HG02885 (cell line): ENCODE data around the gene IGDCC3.
"Not testable (repeated sequence)": the region's sequence is repeated elsewhere in the genome, so short reads cannot be mapped to it uniquely, and the experiment has no call there.

Experiments
- ATAC-seq: cut with Tn5 transposase; IDR thresholded peaks from one replicate; pipeline ENCODE4 v1.9.1; 2021; ENCODE audit warnings: mild to moderate bottlenecking; ENCODE audit not compliant: unreplicated experiment, poor library complexity

Gene IGDCC3

DNA sequence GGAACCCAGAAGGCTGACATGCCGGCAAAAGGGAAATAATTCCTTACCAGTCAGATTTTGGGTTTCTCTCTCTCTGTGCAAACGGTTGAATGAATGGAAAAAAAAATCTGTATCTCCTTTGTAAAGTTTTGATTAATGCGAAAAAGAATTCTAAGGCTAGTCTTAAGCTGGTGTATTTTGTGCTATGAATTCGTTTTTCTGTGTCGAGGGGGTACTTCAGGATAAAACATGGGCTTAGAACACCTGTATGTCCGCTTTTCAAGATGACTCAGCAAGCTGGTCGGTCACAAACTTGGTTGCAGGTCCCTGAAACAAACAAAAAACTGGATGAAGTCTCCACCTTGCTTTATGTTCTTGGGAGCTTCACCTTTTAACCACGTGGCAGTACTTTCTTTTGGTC is 28.5 kb downstream of the IGDCC3 start:
- no peak for ATAC-seq

DNA sequence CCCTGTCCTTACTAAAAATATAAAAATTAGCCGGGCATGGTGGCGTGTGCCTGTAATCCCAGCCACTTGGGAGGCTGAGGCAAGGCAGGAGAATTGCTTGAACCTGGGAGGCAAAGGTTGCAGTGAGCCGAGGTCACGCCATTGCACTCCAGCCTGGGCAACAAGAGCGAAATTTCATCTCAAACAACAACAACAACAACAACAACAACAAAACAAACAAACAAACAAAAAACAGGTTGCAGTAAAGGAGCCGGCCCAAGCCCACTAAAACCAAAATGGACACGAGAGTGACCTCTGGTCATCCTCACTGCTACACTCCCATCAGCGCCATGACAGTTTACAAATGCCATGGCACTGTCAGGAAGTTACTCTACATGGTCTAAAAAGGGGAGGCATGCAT is 30.0 kb downstream of the IGDCC3 start:
- ATAC-seq: not testable (repeated sequence)

GRCh38 chr15:65346856-65347598 is 30.8 kb downstream of the IGDCC3 start:
- no peak for ATAC-seq

GRCh38 chr15:65344914-65345275 is 32.9 kb downstream of the IGDCC3 start:
- ATAC-seq: no peak

GRCh38 chr15:65344214-65344913 is 33.4 kb downstream of the IGDCC3 start:
- ATAC-seq: no peak

DNA sequence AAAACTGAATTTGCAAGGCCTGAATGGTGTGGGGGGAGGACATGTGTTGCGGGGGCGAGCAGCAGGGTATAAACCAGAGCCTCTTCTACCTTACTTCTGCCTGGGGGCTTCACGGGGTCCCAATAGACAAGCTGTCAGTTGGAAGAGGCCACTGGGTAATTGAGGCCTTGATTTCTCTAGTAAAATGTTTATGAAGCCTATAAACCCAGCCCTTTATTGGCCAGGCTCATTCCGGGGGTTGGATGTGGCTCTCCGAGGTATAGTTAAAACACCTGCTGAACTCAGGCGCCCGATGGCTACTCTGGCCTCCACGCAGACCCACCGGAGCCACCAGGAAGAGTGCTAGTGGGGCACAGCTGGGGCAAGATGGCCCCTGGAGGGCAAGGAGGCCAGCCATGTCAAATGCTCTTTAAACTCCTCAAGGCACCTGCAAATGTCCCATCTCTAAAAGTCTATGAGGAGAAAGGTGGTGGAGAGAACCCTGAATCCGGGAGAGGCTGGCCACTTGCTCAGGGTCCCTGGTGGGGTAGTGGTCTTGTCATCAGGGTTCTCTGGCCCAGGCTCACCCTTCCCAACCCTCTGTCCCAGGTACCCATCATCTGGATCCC is 34.3 kb downstream of the IGDCC3 start:
- ATAC-seq: no peak

DNA sequence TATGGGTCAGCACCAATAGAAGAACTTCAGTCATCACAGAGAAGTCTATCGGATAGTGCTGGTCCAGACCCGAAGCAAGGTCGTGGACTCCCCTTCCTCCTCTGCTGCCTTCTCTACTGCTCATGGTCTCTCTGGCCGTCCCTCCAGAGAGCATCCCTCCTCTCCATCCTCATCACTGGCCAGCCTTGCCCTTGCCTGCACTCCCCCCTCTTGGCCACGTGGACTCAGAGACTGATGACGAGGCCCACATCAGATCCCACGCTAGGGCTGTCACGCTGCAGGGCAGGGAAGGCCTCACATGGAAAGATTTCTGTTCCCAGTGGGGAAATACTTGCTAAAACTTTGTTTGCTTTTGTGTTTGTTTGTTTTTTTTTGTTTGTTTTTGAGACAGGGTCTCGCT is 35.3 kb downstream of the IGDCC3 start:
- no peak for ATAC-seq

GRCh38 chr15:65339920-65340319 is 37.9 kb downstream of the IGDCC3 start:
- ATAC-seq: no peak

GRCh38 chr15:65339416-65339815 is 38.4 kb downstream of the IGDCC3 start:
- ATAC-seq: no peak

DNA sequence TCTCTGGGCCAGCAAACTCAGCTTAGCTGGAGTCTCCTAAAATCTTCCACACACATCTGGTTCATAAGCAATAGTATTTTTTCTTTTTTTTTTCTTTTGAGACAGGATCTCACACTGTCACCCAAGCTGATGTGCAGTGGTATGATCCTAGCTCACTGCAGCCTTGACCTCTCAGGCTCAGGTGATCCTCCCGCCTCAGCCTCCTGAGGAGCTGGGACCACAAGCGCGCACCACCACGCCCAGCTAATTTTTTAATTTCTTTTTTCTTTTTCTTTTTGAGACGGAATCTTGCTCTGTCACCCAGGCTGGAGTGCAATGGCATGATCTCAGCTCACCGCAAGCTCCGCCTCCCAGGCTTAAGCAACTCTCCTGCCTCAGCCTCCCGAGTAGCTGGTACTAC is 39.0 kb downstream of the IGDCC3 start:
- ATAC-seq: no peak

- no peak for ATAC-seq
Observed at GRCh38 chr15:65338366-65338765, 39.4 kb downstream of the IGDCC3 start.

DNA sequence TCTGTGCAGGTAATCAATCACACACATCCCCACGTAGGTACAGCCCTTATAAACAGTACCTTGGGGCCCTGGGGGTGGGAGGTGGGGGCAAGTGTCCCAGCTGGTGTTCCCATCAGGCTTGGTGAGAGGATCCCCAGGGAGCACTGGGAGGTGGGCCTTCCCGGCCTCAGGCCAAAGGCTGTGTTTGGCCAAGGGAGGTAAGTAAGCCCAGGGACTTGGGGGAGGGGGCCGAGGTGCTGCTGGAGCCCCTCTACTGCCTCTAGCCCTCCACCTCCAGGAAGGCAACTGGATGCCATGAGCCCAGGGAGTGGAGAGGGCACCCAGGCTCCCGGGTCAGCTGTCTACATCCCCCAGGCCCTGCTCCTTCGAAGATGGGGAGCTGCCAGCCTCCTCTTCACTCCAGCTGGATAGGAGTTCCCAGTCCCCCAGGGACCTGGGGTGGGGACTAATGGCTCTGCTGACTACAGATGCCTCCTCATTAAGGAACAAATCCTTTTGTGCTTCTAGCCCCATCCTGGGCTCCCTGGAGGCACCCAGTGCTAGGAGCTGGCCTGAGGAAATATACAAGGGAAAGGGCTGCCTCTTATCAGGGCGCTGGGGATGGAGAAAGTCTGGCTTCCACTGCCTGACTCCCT is 40.2 kb downstream of the IGDCC3 start:
- no peak for ATAC-seq

DNA sequence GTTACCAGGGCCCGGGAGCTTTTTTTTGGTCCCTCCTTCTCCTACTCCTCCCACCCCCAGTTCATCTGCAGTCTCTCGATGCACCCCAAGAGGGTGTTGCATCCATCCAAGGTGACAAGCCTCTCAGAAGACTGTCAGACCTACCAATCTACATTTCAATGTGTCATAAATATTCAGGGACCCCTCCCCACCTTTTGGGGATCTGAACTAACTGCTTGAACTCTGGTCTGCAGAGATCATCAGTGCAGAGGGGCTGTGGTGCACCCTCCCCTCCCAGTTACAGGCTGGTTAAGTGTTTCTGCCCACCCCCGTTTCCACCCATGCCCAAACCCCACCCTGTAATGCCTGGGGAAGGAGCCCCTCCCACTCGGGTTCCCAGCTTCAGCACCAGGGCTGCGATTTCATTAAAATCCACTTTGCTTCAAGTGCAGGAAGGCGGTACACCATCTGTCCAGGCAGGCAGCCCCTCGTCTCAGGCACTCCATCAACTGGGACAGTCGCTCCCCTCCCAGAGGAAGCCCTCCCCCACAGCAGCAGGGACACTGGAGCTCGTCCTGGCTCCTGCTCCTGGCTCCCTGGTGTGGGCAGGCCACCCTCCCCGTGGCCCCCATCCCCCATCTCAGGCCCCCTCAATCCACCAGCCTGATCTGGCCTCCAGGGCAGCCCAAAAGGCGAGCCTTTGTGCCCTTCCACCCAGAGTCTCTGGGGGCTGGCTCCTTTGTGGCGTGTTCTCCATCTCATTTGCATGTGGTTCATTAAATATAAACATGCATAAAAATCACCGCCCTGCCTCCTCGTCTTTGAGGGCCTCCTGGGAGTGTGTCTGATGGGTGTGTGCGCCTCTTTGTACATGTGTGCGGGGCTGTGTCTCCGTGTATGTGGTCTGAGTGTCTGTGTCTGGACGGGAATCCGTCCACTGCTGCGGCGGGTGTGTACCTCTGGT is 41.0 kb downstream of the IGDCC3 start:
- no peak for ATAC-seq

- no peak for ATAC-seq
Observed at GRCh38 chr15:65335278-65336055, 42.3 kb downstream of the IGDCC3 start.

DNA sequence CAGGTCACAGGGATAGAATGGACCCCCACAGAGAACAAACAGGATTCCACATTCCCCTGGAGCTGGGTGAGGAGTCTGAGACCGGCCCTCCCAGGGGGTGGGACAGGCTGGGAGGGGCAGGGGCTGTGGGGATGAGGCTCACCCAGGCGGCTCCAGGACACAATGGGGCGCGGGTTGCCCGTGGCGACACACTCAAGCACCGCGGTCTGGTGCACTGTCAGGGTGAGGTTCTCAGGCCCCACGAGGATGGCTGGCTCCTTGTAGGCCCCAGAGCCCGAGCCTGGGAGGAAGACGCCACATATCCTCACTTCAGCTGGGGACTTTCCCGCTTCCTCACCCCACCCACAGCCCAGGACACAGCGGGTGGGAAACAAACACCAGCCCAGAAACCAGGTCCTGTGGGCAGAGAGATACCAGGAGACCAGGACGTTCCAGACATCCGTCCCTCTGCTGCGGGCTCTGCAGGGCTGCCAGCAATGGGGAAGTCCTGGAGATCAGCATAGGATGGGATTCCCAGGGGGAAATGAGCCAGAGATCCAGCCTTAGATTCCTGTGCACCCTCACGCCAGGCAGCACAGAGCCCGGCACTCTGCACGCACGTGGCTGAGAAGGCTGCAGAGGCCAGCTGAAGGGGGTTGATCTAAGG is 43.1 kb downstream of the IGDCC3 start:
- no peak for ATAC-seq

GRCh38 chr15:65333856-65334255 is 43.9 kb downstream of the IGDCC3 start:
- ATAC-seq: no peak

DNA sequence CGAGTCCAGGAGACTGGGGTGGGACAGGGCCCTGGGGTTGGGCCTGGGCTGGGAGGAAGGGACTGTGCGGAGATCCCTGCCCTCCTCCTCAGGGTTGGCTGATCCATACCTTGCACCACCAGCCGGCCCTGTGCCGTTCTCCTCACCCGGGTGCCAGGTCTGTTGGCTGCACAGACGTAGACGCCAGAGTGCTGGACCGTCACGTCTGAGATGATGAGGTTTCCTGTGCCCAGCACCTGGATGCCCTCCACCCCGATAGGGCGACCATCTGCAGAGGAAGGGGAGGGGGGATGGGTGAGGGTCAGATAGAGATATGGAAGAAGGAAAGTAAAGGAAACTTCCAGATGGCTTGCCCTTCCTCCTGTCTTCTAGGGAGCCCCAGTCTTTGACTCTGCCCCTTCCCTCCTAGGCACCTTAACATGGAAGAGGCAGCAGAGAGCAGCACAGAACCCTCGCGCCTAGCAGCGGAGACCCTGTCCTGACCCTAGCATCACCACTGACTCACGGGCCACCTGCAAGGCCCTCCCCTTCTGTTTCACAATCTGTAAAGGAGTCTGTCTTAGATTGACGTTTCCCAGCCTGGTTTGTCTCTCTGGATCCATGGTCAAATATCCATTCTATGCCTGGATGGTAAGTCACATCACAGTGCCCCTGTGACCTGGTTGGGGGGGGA is 44.5 kb downstream of the IGDCC3 start:
- no peak for ATAC-seq

GRCh38 chr15:65332391-65333147 is 45.2 kb downstream of the IGDCC3 start:
- ATAC-seq: no peak
